SK-N-SH (cell line): ENCODE measurements around the gene IRX3. TPM values are rescaled to one million over a fixed set of nuclear protein-coding genes. Genes with fewer than 3 reads are reported as not detected.

ENCODE experiments used
- CTCF ChIA-PET: fragments of 300-600, 350-600 bp; formaldehyde crosslinking; extraction: SDS; loops from one replicate; lab custom pipeline; 2021; lab: Yijun Ruan, JAX
- POLR2A ChIA-PET: fragments of 350-600 bp; sonication (Branson Sonifier 250); formaldehyde crosslinking; extraction: SDS; loops from one replicate; lab custom pipeline; 2020; ENCODE audit warnings: antibody characterized with exemption, inconsistent platforms; lab: Yijun Ruan, JAX
- DNase-seq: peaks from one replicate; pipeline ENCODE4 v3.0.0; 2012
- H2AFZ ChIP-seq: fragments of 200-600 bp; sonication (generic); 2 replicates; pipeline ENCODE4 v1.8.1; 2016; ENCODE audit warnings: antibody characterized with exemption, mild to moderate bottlenecking, low read depth
- H3F3A ChIP-seq: fragments of 200-600 bp; sonication (generic); replicated peaks from 2 replicates; pipeline ENCODE3; 2016; ENCODE audit warnings: antibody characterized with exemption, mild to moderate bottlenecking; ENCODE audit not compliant: insufficient read depth
- H3K27ac ChIP-seq, 2 experiments: fragments of 200-500 bp in 1 of 2; fragments of 200-600 bp in 1 of 2; sonication (Bioruptor generic) in 1 of 2; sonication (generic), shearing (Covaris generic) in 1 of 2; 2 replicates each; pipeline versions ENCODE4 v1.5.1 to v1.6.1; 2014 to 2016; ENCODE audit warnings: low read depth in 2 of 2, inconsistent platforms in 1 of 2, low read length in 1 of 2, mild to moderate bottlenecking in 1 of 2, mixed read lengths in 1 of 2
- H3K27me3 ChIP-seq: fragments of 200-600 bp; sonication (generic), shearing (Covaris generic); 2 replicates; pipeline ENCODE4 v1.6.1; 2016; ENCODE audit warnings: mixed run types; ENCODE audit not compliant: insufficient read depth
- H3K36me3 ChIP-seq, 2 experiments: fragments of 200-500 bp in 1 of 2; fragments of 200-600 bp in 1 of 2; sonication (Bioruptor generic) in 1 of 2; sonication (generic) in 1 of 2; replicated peaks in 1 of 2; 2 replicates each; pipeline versions ENCODE3 to v1.5.1; 2014 to 2016; ENCODE audit warnings: low read length in 1 of 2, mild to moderate bottlenecking in 1 of 2; ENCODE audit not compliant: insufficient read depth in 2 of 2, control insufficient read depth in 1 of 2
- H3K4me1 ChIP-seq, 2 experiments: fragments of 200-500 bp in 1 of 2; fragments of 200-600 bp in 1 of 2; sonication (Bioruptor generic) in 1 of 2; sonication (generic), shearing (Covaris generic) in 1 of 2; 2 replicates each; pipeline versions ENCODE4 v1.5.1 to v1.6.1; 2014 to 2016; ENCODE audit warnings: low read depth in 1 of 2, low read length in 1 of 2, mixed run types in 1 of 2; ENCODE audit not compliant: insufficient read depth in 2 of 2, control insufficient read depth in 1 of 2
- H3K4me2 ChIP-seq: fragments of 200-600 bp; sonication (generic), shearing (Covaris generic); 2 replicates; pipeline ENCODE4 v1.6.1; 2017; ENCODE audit warnings: mixed run types
- H3K4me3 ChIP-seq, 2 experiments: fragments of 200-500 bp in 1 of 2; fragments of 200-600 bp in 1 of 2; sonication (Bioruptor generic) in 1 of 2; sonication (generic), shearing (Covaris generic) in 1 of 2; 2 replicates each; pipeline versions ENCODE4 v1.5.1 to v1.8.1; 2014 to 2016; ENCODE audit warnings: low read depth in 2 of 2, inconsistent platforms in 1 of 2, low read length in 1 of 2, mild to moderate bottlenecking in 1 of 2, mixed read lengths in 1 of 2, moderate library complexity in 1 of 2
- H3K79me2 ChIP-seq: fragments of 200-600 bp; sonication (generic); 2 replicates; pipeline ENCODE4 v1.8.1; 2017; ENCODE audit warnings: mild to moderate bottlenecking; ENCODE audit not compliant: insufficient read depth
- H3K9ac ChIP-seq: fragments of 200-600 bp; sonication (generic); 2 replicates; pipeline ENCODE4 v1.6.1; 2017; ENCODE audit warnings: mixed run types
- H3K9me2 ChIP-seq: fragments of 200-600 bp; sonication (generic); 2 replicates; pipeline ENCODE4 v1.6.1; 2017; ENCODE audit warnings: mixed run types
- H3K9me3 ChIP-seq: fragments of 200-600 bp; sonication (generic); 2 replicates; pipeline ENCODE4 v1.6.1; 2017; ENCODE audit warnings: mixed run types, mild to moderate bottlenecking, moderate library complexity
- H4K20me1 ChIP-seq: fragments of 200-600 bp; sonication (generic); 2 replicates; pipeline ENCODE4 v1.6.1; 2017; ENCODE audit warnings: mild to moderate bottlenecking, mixed run types; ENCODE audit not compliant: insufficient read depth
- ELF1 ChIP-seq: IDR thresholded peaks from 2 replicates; pipeline ENCODE4 v1.4.0; 2012
- FOSL2 ChIP-seq: IDR thresholded peaks from 2 replicates; pipeline ENCODE4 v1.4.0; 2012; ENCODE audit warnings: low read depth, mild to moderate bottlenecking, moderate library complexity, borderline replicate concordance
- FOXJ3 ChIP-seq: sonication (generic); formaldehyde crosslinking; IDR thresholded peaks from 2 replicates; pipeline ENCODE4 v1.5.1; 2020; ENCODE audit warnings: mild to moderate bottlenecking, missing genetic modification reagents
- GABPA ChIP-seq: IDR thresholded peaks from 2 replicates; pipeline ENCODE4 v1.4.0; 2012; ENCODE audit warnings: low read depth, mild to moderate bottlenecking
- JUND ChIP-seq: IDR thresholded peaks from 2 replicates; pipeline ENCODE4 v1.4.0; 2012
- NFIC ChIP-seq: IDR thresholded peaks from 2 replicates; pipeline ENCODE4 v1.4.0; 2012; ENCODE audit warnings: borderline replicate concordance
- POLR2AphosphoS5 ChIP-seq: IDR thresholded peaks from 2 replicates; pipeline ENCODE4 v1.6.1; 2012; ENCODE audit warnings: low read depth, low read length
- RCOR1 ChIP-seq: fragments of 150-350 bp; IDR thresholded peaks from 2 replicates; pipeline ENCODE4 v1.6.1; 2017; ENCODE audit warnings: antibody characterized with exemption, low read length
- TAF1 ChIP-seq: IDR thresholded peaks from 2 replicates; pipeline ENCODE4 v1.6.1; 2012; ENCODE audit warnings: low read depth, mild to moderate bottlenecking, low read length, moderate library complexity, borderline replicate concordance
- WGBS: methylation state at CpG from one replicate; pipeline ENCODE4 v1.1.6; 2017; ENCODE audit warnings: low lambda C conversion rate; 5-methylcytosine and 5-hydroxymethylcytosine counted together
- polyA plus RNA-seq, 3 experiments: library from polyadenylated mRNA; depleted of rRNA; stranded (reverse); fragments of >200 nt; gene quantifications; 2 replicates each; pipeline ENCODE4 v1.2.3, GENCODE V29; 2012
- TF ChIP-seq, protein P1 (sequence below): IDR thresholded peaks from 2 replicates; pipeline ENCODE4 v1.6.1; 2012; ENCODE audit warnings: mild to moderate bottlenecking, low read depth, low read length, moderate library complexity
- TF ChIP-seq, protein P2 (sequence below): IDR thresholded peaks from 2 replicates; pipeline ENCODE4 v1.4.0; 2012; ENCODE audit warnings: low read depth, borderline replicate concordance
- TF ChIP-seq, protein P3 (sequence below): fragments of 150-350 bp; IDR thresholded peaks from 2 replicates; pipeline ENCODE4 v1.6.1; 2017; ENCODE audit warnings: antibody characterized with exemption, low read length, low read depth, borderline replicate concordance

IRX3 gene
- polyA plus RNA-seq, 1 of the 3 experiments (the other 2 are of a cell fraction), result 7.1 TPM

DNA sequence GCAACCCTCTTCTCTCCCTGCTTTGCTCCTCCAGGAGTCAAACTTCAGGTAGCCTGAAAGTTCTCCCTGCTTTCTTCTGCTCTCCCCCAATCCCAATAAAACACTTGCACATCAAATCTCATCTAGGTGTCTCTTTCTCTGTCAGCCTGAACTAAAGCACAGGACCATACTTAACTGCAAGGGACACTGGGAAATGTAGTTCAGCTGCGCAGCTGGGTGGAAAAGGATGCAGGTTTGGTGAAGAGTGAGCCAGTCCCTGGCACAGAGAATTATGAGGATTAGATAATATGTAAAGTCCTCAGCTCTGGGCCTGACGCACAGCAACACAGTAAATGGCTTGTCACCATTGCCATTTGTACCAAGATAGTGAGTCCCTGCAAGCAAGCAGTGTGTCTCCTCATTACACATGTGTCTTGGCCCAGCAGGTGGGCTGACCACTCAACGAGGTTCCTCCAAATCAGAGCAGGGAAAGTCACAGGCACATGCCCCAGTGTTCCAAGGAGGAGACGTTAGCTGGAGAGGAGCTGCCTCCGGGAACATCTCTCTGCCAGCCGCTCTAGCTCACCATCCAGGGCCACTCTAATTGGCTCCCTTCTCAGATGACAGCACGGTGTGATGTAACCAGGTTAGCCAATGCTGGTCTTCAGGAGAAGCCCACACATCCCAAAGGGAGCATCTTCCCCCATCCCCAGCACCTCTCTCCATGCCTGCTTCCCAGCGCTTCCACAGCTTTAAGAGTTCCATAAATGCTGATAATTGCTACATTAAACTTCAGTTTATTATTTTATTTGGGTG, 29.7 kb upstream of the IRX3 start:
- no peaks in the 10 kb centered on the region for H3F3A ChIP-seq
- H3K9me3 ChIP-seq, result no peaks in the 10 kb centered on the region
- POLR2A ChIA-PET, result no interaction called here
- no peak overlapping the region for H3K4me3 ChIP-seq
- no peak overlapping the region; a peak in 1 of 4 replicates for H3K27ac ChIP-seq
- peaks cover 0 to 14% of the 10 kb centered on the region in 2 experiments; a peak in 1 of 4 replicates for H3K4me1 ChIP-seq
- no peaks in the 10 kb centered on the region for H3K79me2 ChIP-seq
- CTCF ChIA-PET, result no interaction called here
- H3K4me2 ChIP-seq, result no peak overlapping the region
- H3K27me3 ChIP-seq, result no peaks in the 10 kb centered on the region; the same call in 1 of the 2 replicates
- H3K9ac ChIP-seq, result no peak overlapping the region
- TF ChIP-seq, protein P1, sequence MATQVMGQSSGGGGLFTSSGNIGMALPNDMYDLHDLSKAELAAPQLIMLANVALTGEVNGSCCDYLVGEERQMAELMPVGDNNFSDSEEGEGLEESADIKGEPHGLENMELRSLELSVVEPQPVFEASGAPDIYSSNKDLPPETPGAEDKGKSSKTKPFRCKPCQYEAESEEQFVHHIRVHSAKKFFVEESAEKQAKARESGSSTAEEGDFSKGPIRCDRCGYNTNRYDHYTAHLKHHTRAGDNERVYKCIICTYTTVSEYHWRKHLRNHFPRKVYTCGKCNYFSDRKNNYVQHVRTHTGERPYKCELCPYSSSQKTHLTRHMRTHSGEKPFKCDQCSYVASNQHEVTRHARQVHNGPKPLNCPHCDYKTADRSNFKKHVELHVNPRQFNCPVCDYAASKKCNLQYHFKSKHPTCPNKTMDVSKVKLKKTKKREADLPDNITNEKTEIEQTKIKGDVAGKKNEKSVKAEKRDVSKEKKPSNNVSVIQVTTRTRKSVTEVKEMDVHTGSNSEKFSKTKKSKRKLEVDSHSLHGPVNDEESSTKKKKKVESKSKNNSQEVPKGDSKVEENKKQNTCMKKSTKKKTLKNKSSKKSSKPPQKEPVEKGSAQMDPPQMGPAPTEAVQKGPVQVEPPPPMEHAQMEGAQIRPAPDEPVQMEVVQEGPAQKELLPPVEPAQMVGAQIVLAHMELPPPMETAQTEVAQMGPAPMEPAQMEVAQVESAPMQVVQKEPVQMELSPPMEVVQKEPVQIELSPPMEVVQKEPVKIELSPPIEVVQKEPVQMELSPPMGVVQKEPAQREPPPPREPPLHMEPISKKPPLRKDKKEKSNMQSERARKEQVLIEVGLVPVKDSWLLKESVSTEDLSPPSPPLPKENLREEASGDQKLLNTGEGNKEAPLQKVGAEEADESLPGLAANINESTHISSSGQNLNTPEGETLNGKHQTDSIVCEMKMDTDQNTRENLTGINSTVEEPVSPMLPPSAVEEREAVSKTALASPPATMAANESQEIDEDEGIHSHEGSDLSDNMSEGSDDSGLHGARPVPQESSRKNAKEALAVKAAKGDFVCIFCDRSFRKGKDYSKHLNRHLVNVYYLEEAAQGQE, result no peak
- TF ChIP-seq RCOR1, result no peak
- TF ChIP-seq TAF1, result no peak
- no peak for TF ChIP-seq FOSL2
- no peak for TF ChIP-seq POLR2AphosphoS5
- no peak for TF ChIP-seq FOXJ3 (CRISPR knock-in tag)
- no peak for TF ChIP-seq ELF1
- no peak for TF ChIP-seq NFIC
- no peak for TF ChIP-seq GABPA
- TF ChIP-seq, protein P2, sequence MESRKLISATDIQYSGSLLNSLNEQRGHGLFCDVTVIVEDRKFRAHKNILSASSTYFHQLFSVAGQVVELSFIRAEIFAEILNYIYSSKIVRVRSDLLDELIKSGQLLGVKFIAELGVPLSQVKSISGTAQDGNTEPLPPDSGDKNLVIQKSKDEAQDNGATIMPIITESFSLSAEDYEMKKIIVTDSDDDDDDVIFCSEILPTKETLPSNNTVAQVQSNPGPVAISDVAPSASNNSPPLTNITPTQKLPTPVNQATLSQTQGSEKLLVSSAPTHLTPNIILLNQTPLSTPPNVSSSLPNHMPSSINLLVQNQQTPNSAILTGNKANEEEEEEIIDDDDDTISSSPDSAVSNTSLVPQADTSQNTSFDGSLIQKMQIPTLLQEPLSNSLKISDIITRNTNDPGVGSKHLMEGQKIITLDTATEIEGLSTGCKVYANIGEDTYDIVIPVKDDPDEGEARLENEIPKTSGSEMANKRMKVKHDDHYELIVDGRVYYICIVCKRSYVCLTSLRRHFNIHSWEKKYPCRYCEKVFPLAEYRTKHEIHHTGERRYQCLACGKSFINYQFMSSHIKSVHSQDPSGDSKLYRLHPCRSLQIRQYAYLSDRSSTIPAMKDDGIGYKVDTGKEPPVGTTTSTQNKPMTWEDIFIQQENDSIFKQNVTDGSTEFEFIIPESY, result no peak
- TF ChIP-seq, protein P3, sequence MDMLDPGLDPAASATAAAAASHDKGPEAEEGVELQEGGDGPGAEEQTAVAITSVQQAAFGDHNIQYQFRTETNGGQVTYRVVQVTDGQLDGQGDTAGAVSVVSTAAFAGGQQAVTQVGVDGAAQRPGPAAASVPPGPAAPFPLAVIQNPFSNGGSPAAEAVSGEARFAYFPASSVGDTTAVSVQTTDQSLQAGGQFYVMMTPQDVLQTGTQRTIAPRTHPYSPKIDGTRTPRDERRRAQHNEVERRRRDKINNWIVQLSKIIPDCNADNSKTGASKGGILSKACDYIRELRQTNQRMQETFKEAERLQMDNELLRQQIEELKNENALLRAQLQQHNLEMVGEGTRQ, result no peak
- no peak for TF ChIP-seq JUND
- no peak overlapping the region for H2AFZ ChIP-seq
- no peaks in the 10 kb centered on the region for H4K20me1 ChIP-seq
- H3K9me2 ChIP-seq, result no peaks in the 10 kb centered on the region
- 78% methylated on average over 7 of the region's 8 CpGs for WGBS
- no peak for DNase-seq
- no peaks in the 10 kb centered on the region for H3K36me3 ChIP-seq
